ENCODE results near the gene GSTT4.
A peak's percentile ranks its signal among the peaks of the same experiment; 100 is the strongest.
"Not testable (repeated sequence)": the region's sequence is repeated elsewhere in the genome, so short reads cannot be mapped to it uniquely, and the experiment has no call there.

Gene GSTT4

GRCh38 chr22:23986538-23987178, 18.6 kb downstream of the GSTT4 start:
- DNase-seq: not testable (repeated sequence)

- not testable (repeated sequence) for DNase-seq
Observed at GRCh38 chr22:23986089-23986488, 19.2 kb downstream of the GSTT4 start.

GRCh38 chr22:23984430-23984829, 20.8 kb downstream of the GSTT4 start:
- DNase-seq: peak in 1 of 2 donors; percentile 12

GRCh38 chr22:23980567-23980966, 24.7 kb downstream of the GSTT4 start:
- not testable (repeated sequence) for DNase-seq

- not testable (repeated sequence) for DNase-seq
Observed at GRCh38 chr22:23979557-23980240, 25.6 kb downstream of the GSTT4 start, which contains the start of gene GSTT2. GSTT2 (plus strand) TSS chr22:23980134.

- not testable (repeated sequence) for DNase-seq
Observed at GRCh38 chr22:23977304-23977703, 27.9 kb downstream of the GSTT4 start.

- DNase-seq: not testable (repeated sequence)
Observed at GRCh38 chr22:23974836-23975352, 30.4 kb downstream of the GSTT4 start.

- DNase-seq: not testable (repeated sequence)
Observed at GRCh38 chr22:23974345-23974744, 30.9 kb downstream of the GSTT4 start, which contains the start of gene DDT. DDT (minus strand) TSS chr22:23974441; CDS start chr22:23974414, 27 bp downstream.

- DNase-seq: not testable (repeated sequence)
Observed at GRCh38 chr22:23971927-23972326, 33.3 kb downstream of the GSTT4 start.

- DNase-seq: no peak
Observed at GRCh38 chr22:23970816-23971486, 34.3 kb downstream of the GSTT4 start.

GRCh38 chr22:23970201-23970641, 35.0 kb downstream of the GSTT4 start:
- DNase-seq: no peak

GRCh38 chr22:23969071-23969470, 36.2 kb downstream of the GSTT4 start:
- DNase-seq: no peak

- not testable (repeated sequence) for DNase-seq
Observed at GRCh38 chr22:23966568-23966967, 38.7 kb downstream of the GSTT4 start, which contains the start of gene DDTL. DDTL (plus strand) TSS chr22:23966888; CDS start chr22:23966915, 27 bp downstream.

- not testable (repeated sequence) for DNase-seq
Observed at GRCh38 chr22:23966094-23966493, 39.2 kb downstream of the GSTT4 start.

GRCh38 chr22:23961084-23961771, 44.0 kb downstream of the GSTT4 start, which contains the start of gene GSTT2B:
GSTT2B (minus strand) TSS chr22:23961195; CDS start chr22:23961131, 64 bp downstream.
- DNase-seq: not testable (repeated sequence)

- DNase-seq: peak; percentile 77 to 85
Observed at GRCh38 chr22:23956301-23956900, 48.9 kb downstream of the GSTT4 start.

GRCh38 chr22:23955886-23956285, 49.4 kb downstream of the GSTT4 start:
- not testable (repeated sequence) for DNase-seq

- DNase-seq: not testable (repeated sequence)
Observed at GRCh38 chr22:23954991-23955305, 50.3 kb downstream of the GSTT4 start.

GRCh38 chr22:23954193-23954990, 50.9 kb downstream of the GSTT4 start:
- DNase-seq: not testable (repeated sequence)

- not testable (repeated sequence) for DNase-seq
Observed at GRCh38 chr22:23953485-23953884, 51.8 kb downstream of the GSTT4 start.

- not testable (repeated sequence) for DNase-seq
Observed at GRCh38 chr22:23952794-23953405, 52.4 kb downstream of the GSTT4 start.

Data from CD4-positive, alpha-beta T cell treated with Interferon alpha-2 for 1 hour (primary cell).